Measurements from ENCODE around the gene CABLES2.

Gene CABLES2

GRCh38 chr20:62396367-62397239 lies 10.5 kb downstream of the CABLES2 start:
- no peak for DNase-seq
- TF ChIP-seq GATA1 (IDR thresholded peaks at IDR 0.05; ENCODE audit: low read depth, low read length): no peak
- no peak for TF ChIP-seq POLR2A (IDR thresholded peaks at IDR 0.05; ENCODE audit: low read length)

GRCh38 chr20:62395311-62396242 lies 11.5 kb downstream of the CABLES2 start:
- DNase-seq: no peak
- TF ChIP-seq GATA1 (IDR thresholded peaks at IDR 0.05; ENCODE audit: low read depth, low read length) (no peak), POLR2A (IDR thresholded peaks at IDR 0.05; ENCODE audit: low read length) (no peak)

DNA sequence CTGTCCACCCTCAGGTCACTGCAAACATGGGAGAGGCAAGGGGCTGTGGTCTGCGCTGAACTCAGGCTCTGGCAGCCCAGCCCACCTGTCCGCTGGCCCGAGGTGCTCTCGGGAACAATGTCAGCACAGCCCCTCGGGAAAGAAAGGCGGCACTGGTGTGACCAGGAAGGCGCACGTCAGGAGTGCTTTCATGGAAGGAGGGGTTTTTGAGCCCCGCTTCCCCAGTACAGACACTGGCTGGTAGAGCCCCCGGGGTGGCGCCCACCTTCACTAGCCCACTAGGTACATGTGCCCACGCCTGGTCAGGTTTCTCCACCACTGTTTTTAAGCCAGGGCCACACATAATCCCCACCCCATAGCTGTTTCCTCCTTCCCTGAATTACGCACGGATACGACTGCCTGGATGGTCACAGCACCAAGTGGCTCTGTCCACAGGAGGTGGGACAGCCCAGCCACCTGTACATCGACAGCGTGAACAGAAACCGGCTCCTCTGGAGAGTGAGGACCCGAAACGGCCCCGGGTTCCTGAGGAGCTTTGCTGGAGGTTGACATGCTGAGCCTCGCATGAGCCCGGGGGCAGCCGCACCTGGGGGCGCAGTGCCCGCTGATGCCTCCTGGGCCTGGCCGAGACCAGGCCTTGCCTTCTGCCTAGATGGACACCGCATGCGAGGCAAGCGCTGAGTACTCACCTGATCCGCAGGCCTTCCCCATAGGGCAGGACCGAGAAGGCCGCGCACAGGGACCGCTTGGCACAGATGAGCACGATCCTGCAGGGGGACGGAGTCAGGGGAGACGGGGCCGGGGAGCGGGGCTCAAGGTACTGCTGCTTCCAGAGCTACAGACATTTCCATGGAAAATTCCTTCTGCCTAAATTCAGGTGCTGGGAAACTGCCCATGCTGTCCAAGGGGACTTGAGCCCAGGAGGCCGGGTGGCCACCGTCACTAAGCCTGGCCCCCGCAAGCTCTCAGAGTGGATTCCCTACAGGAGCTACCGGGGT lies 12.5 kb downstream of the CABLES2 start:
- DNase-seq: no peak
- TF ChIP-seq GATA1 (IDR thresholded peaks at IDR 0.05; ENCODE audit: low read depth, low read length) (no peak), POLR2A (IDR thresholded peaks at IDR 0.05; ENCODE audit: low read length) (no peak)

DNA sequence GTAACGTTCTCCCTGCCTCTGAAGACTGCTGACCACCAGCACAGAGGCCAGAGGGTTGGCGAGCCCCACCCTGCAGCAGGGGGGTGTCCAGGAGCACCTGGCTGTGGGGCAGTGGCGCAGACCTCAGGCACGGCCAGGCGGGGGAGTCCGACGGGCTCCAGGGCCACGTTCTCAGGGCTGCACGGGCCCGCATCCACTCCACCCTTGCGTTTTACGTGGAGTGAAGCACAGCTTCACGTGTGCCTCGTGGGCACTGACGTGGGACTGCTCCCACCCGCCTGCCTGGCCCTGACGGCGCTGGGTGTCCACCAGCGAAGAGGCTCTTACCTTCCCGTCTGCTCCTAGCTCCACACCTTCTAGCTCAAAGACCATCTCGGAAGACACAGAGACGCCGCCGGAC lies 13.3 kb downstream of the CABLES2 start:
- TF ChIP-seq POLR2A (IDR thresholded peaks at IDR 0.05; ENCODE audit: low read length) (no peak), GATA1 (IDR thresholded peaks at IDR 0.05; ENCODE audit: low read depth, low read length) (no peak)
- no peak for DNase-seq

DNA sequence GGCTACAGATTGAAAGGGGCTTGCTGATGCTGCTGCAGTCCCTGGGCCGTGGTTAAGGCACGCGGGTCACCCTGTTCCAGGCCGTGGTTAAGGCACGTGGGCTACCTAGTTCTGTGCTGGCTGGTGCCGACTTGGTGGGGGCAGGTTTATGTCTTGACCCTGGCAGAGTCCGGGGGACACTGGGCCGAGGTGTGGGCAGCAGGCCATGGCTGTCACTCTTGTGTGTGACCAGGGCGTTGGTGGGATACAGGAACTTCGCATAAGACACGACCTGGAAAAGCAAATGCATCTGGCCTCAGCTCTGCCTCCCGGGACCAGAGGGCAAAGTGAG lies 13.8 kb downstream of the CABLES2 start:
- DNase-seq: no peak
- no peak for TF ChIP-seq POLR2A (IDR thresholded peaks at IDR 0.05; ENCODE audit: low read length)
- no peak for TF ChIP-seq GATA1 (IDR thresholded peaks at IDR 0.05; ENCODE audit: low read depth, low read length)

DNA sequence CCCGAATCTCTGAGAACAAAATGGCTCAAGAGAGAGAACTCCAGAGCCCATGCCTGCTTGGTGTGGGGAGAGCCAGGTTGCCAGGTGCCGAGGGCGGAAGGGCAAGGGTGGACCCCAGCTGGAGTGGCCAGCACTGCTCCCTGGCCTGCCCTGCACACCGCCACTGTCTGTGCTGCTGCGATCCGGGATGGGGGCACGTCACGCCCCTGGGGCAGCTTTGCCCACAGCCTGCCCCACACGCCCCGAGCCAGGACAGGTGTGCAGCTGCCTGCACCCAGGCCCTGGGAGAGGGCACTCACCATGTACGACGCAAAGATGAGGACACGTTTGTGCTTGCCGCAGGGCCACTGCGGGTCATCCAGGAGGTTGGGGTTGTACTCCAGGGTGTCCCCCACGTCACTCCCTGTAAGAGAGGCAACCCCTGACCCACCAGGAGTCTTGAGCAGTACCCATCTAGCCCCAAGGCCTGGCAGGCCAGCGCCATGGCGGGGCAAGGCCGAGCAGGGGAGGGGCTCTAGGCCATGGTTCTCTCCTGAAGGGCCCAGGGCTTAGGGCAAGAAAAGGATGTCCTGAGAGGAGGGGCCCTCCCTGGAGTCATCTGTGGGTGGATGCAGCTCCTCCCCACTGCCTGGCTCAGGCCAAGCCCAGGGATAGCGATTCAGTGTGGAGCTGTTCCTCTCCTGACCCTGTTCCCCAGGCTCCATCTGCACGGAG lies 14.3 kb downstream of the CABLES2 start:
- DNase-seq: no peak
- TF ChIP-seq POLR2A (IDR thresholded peaks at IDR 0.05; ENCODE audit: low read length) (no peak), GATA1 (IDR thresholded peaks at IDR 0.05; ENCODE audit: low read depth, low read length) (no peak)

GRCh38 chr20:62392077-62392418 lies 15.0 kb downstream of the CABLES2 start:
- TF ChIP-seq GATA1 (IDR thresholded peaks at IDR 0.05; ENCODE audit: low read depth, low read length): no peak
- TF ChIP-seq POLR2A (IDR thresholded peaks at IDR 0.05; ENCODE audit: low read length): no peak
- DNase-seq: no peak

DNA sequence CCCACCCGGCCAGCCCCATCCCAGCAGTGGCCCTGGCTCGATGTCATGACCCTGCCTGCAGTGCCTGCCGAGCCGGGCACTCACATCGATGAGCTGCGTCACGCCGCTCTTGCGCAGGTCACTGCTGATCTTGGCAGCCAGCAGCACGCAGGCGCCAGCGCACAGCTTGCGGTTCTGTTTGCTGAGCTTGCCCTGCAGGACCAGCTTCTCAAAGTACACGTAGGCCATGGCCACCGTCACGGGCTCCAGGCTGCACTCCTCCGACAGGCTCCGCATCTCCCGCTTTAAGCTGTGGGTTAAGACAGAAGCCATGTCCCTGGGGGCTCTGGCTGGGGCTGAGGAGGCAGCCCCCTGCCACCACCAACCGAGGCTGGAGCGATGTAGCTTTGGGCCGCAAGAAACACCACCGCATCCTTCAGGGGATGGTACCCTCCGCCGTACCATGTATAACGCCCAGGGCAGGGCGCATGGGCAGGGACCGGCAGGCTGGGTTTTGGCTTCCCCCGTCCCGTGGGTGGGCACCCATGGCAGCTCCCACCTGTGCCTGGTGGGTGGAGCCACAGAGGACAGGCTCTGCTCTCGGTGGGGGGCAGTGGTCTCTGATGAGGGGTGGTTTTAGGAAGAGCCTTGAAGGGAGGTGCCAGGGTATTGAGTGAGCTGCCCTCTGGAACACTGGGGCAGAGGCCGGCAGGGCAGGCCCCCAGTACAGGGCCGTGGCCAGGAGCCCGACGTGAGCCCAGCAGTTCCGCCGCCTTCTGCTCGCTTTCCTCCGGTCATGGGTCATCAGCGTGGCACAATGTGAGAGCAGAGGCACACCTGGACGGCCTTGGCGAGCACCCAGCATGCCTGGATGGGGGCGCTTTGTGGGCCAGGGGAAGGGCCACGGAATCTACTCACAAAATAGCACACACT lies 15.7 kb downstream of the CABLES2 start:
- DNase-seq: no peak
- TF ChIP-seq GATA1 (IDR thresholded peaks at IDR 0.05; ENCODE audit: low read depth, low read length) (no peak), POLR2A (IDR thresholded peaks at IDR 0.05; ENCODE audit: low read length) (no peak)

DNA sequence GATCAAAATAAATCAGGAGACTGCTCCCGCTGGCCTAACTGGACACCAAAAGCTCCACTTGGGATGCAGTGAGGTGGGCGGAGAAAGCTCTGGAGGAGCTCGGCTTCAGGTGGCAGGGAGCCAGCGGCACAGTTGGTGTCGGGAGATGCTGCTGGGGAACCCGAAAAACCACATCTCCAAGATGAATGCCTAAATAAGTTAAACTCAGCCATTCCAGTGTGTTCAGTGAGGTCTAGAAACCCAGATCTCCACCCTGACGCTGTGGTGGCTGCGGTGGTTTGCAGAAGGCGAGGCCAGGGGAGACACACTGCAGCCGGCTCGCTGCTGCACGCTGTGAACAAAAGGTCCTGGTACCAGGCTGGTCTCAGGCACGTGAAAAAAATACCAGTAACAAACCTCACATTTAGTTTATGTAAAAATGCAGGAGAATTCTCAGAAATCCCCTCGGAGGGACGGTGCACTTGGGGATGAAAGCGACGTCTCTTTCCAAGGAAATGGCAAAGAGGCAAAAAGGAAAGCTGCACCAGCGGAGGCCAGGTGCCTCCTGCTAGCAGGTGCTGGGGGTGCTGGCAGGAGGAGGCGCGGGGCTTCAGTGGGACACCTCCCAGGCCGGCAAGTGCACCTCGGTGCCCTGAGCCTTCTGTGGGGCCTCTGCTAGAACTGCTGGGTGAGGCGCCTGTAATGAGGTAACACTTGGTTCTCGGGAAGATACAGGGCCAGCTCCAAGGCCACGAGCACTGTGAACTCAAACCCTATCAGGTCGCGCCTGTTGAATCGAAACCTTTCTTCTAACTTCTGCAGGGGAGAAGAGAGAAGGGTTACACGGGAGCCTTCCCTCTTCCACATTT lies 16.5 kb downstream of the CABLES2 start:
- TF ChIP-seq POLR2A (IDR thresholded peaks at IDR 0.05; ENCODE audit: low read length) (no peak), GATA1 (IDR thresholded peaks at IDR 0.05; ENCODE audit: low read depth, low read length) (no peak)
- no peak for DNase-seq

DNA sequence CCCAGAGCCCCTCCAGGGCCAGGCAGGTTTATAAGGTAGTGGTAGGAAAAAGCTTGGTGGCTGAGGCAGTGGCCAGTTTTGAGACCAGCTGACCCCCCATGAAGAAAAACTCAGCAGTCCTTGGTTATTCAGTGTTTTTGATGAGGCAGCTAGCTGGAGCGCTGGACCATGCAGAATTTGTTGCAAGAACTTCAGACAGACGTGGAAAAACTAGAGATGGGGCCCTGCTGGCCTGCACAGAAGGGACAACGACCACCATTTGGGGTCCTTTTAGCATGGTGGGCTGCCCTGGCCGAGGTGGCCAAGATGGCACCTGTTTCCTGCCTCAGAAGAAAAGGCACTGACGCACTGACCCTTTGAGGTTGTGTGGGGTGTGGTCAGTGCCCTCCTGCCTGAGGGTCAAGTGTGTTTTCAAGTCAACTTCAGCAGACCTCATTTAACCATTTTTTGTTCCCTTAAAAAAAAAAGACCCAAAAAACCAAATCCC lies 17.4 kb downstream of the CABLES2 start:
- TF ChIP-seq GATA1 (IDR thresholded peaks at IDR 0.05; ENCODE audit: low read depth, low read length) (no peak), POLR2A (IDR thresholded peaks at IDR 0.05; ENCODE audit: low read length) (no peak)
- no peak for DNase-seq

Data from erythroblast (primary cell).